ENCODE measurements around the gene KCNE4. TPM values are rescaled to one million over a fixed set of nuclear protein-coding genes. Genes with fewer than 3 reads are reported as not detected.

Gene KCNE4
- total RNA-seq, 2 experiments from 2014 or later, result not detected

DNA sequence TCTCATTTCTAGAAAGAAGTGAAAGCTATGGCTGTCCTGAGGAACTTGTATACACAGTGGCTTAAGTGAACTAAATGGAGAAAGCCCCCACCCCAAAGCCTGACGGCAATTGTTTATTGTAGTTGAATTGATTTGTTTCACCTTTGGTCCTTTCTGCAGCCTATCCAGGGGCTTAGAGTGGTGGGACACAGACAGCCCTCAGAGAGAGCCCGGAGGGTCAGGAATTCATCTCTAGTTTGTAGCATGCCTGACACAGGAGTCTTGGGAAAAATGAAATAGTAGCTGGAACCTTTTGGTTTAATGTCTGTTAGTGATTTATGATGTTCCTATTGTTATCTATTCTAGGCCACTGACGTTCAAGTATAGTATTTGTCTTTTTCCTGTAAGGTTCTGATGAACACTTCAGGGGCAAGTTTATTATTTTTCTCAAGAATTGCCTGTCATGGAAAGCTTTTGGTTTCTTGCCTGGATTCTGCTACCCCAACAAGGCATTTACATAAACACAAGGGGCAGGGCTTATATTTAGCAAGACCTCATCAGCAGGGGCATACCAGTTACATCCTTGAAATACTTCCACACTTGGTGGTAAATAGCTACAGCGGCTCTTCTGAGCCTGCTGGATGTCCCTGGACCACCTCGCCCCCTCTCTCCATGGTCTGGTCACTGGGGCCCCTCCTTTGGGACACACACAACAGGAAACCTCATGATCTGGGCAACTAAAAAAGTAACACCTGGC is 44.4 kb downstream of the KCNE4 start:
- no peak for DNase-seq
- Mint-ChIP-seq H3K36me3 (ENCODE audit: low read depth) (no peaks in the 10 kb centered on the region), H3K4me3 (no peak overlapping the region), H3K9me3 (no peaks in the 10 kb centered on the region), H3K27me3 (no peaks in the 10 kb centered on the region), H3K27ac (no peak overlapping the region), H3K4me1 (ENCODE audit: low read depth) (no peaks in the 10 kb centered on the region)
- POLR2A ChIA-PET, result no interaction called here
- no peak overlapping the region for H3K4me3 ChIP-seq (ENCODE audit: low read length)
- no peaks in the 10 kb centered on the region for H3K36me3 ChIP-seq (ENCODE audit: insufficient read depth, low read length)
- H3K27ac ChIP-seq (ENCODE audit: low read depth in 1 of 2, low read length in 2 of 2), result no peak overlapping the region
- H3K4me1 ChIP-seq (ENCODE audit: insufficient read depth, low read length), result no peaks in the 10 kb centered on the region
- no peak for ATAC-seq (ENCODE audit: poor library complexity)
- TF ChIP-seq, protein P1, sequence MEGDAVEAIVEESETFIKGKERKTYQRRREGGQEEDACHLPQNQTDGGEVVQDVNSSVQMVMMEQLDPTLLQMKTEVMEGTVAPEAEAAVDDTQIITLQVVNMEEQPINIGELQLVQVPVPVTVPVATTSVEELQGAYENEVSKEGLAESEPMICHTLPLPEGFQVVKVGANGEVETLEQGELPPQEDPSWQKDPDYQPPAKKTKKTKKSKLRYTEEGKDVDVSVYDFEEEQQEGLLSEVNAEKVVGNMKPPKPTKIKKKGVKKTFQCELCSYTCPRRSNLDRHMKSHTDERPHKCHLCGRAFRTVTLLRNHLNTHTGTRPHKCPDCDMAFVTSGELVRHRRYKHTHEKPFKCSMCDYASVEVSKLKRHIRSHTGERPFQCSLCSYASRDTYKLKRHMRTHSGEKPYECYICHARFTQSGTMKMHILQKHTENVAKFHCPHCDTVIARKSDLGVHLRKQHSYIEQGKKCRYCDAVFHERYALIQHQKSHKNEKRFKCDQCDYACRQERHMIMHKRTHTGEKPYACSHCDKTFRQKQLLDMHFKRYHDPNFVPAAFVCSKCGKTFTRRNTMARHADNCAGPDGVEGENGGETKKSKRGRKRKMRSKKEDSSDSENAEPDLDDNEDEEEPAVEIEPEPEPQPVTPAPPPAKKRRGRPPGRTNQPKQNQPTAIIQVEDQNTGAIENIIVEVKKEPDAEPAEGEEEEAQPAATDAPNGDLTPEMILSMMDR (IDR thresholded peaks at IDR 0.05), result no peak
- H3K9me3 ChIP-seq (ENCODE audit: control insufficient read depth in 1 of 2, insufficient read depth in 1 of 2, low read length in 2 of 2), result no peaks in the 10 kb centered on the region
- intact Hi-C loops (cut with DNase I, micrococcal nuclease), result no loop called here
- peaks cover 0 to 3% of the 10 kb centered on the region in 2 experiments for H3K27me3 ChIP-seq (ENCODE audit: control insufficient read depth in 1 of 2, insufficient read depth in 2 of 2, low read length in 2 of 2)
- CTCF ChIA-PET, result no interaction called here

DNA sequence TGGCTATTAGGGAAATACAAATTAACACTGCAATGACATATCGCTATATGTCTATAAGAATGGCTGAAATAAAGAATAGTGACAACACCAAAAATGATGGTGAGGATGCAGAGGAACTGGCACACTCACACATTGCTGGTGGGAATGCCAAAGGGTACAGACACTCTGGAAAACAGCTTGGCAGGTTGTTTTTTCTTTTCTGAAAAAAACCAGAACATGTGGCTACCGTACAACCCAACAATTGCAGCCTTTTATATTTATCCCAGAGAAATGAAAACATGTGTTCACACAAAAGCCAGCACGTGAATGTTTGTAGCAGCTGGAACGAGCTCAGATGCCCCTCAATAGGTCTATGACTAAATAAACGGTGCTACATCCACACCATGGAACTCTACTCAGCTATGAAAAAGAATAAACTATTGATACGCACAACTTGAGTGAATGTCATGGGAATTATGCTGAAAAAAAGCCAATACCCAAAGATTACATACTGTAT is 45.9 kb downstream of the KCNE4 start:
- H3K27ac Mint-ChIP-seq, result no peak overlapping the region
- TF ChIP-seq, protein P1 (IDR thresholded peaks at IDR 0.05), result no peak
- H3K27me3 Mint-ChIP-seq, result no peaks in the 10 kb centered on the region
- Histone ChIP-seq H3K27me3 (ENCODE audit: control insufficient read depth in 1 of 2, insufficient read depth in 2 of 2, low read length in 2 of 2) (peaks cover 0 to 3% of the 10 kb centered on the region in 2 experiments), H3K27ac (ENCODE audit: low read depth in 1 of 2, low read length in 2 of 2) (no peak overlapping the region), H3K9me3 (ENCODE audit: control insufficient read depth in 1 of 2, insufficient read depth in 1 of 2, low read length in 2 of 2) (no peaks in the 10 kb centered on the region), H3K4me1 (ENCODE audit: insufficient read depth, low read length) (no peaks in the 10 kb centered on the region), H3K36me3 (ENCODE audit: insufficient read depth, low read length) (no peaks in the 10 kb centered on the region), H3K4me3 (ENCODE audit: low read length) (no peak overlapping the region)
- no peak overlapping the region for H3K4me3 Mint-ChIP-seq
- no peaks in the 10 kb centered on the region for H3K4me1 Mint-ChIP-seq (ENCODE audit: low read depth)
- no peaks in the 10 kb centered on the region for H3K9me3 Mint-ChIP-seq
- ATAC-seq (ENCODE audit: poor library complexity) (no peak), DNase-seq (no peak)
- no peaks in the 10 kb centered on the region for H3K36me3 Mint-ChIP-seq (ENCODE audit: low read depth)
- intact Hi-C loops (cut with DNase I, micrococcal nuclease), result no loop called here
- ChIA-PET POLR2A (no interaction called here), CTCF (no interaction called here)

DNA sequence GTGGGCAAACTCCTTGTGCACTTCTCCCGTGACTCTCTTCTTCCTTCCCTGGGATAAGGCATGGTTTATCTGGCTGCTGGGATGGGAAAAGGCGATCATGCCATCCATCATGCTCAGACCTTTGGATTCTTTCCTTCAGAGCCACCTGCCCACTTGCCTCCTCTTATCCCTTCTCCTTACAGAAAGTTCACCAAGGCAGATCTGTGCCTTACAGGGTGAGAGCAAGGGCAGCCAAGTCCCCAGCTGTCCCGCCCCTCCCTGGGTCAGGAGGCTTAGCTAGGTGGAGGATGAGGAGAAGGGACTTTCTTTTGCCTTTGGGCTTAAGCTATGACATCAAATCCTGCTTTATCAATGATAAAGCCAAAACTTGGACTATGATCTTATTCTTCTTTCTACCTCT is 47.6 kb downstream of the KCNE4 start:
- intact Hi-C loops (cut with DNase I, micrococcal nuclease), result no loop called here

More for the DNA sequence above, 47.6 kb downstream of the KCNE4 start:
- no peak overlapping the region for H3K27ac Mint-ChIP-seq
- no peaks in the 10 kb centered on the region for H3K27me3 Mint-ChIP-seq
- Histone ChIP-seq H3K4me3 (ENCODE audit: low read length) (no peak overlapping the region), H3K9me3 (ENCODE audit: control insufficient read depth in 1 of 2, insufficient read depth in 1 of 2, low read length in 2 of 2) (no peaks in the 10 kb centered on the region), H3K27me3 (ENCODE audit: control insufficient read depth in 1 of 2, insufficient read depth in 2 of 2, low read length in 2 of 2) (peaks cover 0 to 3% of the 10 kb centered on the region in 2 experiments), H3K27ac (ENCODE audit: low read depth in 1 of 2, low read length in 2 of 2) (no peak overlapping the region), H3K36me3 (ENCODE audit: insufficient read depth, low read length) (no peaks in the 10 kb centered on the region), H3K4me1 (ENCODE audit: insufficient read depth, low read length) (no peaks in the 10 kb centered on the region)
- no peaks in the 10 kb centered on the region for H3K4me1 Mint-ChIP-seq (ENCODE audit: low read depth)
- POLR2A ChIA-PET, result no interaction called here
- CTCF ChIA-PET, result no interaction called here
- H3K36me3 Mint-ChIP-seq (ENCODE audit: low read depth), result no peaks in the 10 kb centered on the region
- no peaks in the 10 kb centered on the region for H3K9me3 Mint-ChIP-seq
- no peak overlapping the region for H3K4me3 Mint-ChIP-seq
- DNase-seq, result no peak
- TF ChIP-seq, protein P1 (IDR thresholded peaks at IDR 0.05), result no peak
- no peak for ATAC-seq (ENCODE audit: poor library complexity)
